Neural progenitor cell (in vitro differentiated cells): ENCODE data around the gene NTPCR.

ENCODE experiments used
- EZH2phosphoT487 ChIP-seq: fragments of 200-600 bp; sonication (generic); IDR thresholded peaks from 2 replicates; pipeline ENCODE4 v1.6.1; 2017; ENCODE audit warnings: antibody characterized with exemption
- TF ChIP-seq, protein P1 (sequence below): fragments of 200-600 bp; sonication (generic); IDR thresholded peaks from 2 replicates; pipeline ENCODE4 v1.5.1; 2017; ENCODE audit warnings: antibody characterized with exemption, mild to moderate bottlenecking

- TF ChIP-seq, protein P1, sequence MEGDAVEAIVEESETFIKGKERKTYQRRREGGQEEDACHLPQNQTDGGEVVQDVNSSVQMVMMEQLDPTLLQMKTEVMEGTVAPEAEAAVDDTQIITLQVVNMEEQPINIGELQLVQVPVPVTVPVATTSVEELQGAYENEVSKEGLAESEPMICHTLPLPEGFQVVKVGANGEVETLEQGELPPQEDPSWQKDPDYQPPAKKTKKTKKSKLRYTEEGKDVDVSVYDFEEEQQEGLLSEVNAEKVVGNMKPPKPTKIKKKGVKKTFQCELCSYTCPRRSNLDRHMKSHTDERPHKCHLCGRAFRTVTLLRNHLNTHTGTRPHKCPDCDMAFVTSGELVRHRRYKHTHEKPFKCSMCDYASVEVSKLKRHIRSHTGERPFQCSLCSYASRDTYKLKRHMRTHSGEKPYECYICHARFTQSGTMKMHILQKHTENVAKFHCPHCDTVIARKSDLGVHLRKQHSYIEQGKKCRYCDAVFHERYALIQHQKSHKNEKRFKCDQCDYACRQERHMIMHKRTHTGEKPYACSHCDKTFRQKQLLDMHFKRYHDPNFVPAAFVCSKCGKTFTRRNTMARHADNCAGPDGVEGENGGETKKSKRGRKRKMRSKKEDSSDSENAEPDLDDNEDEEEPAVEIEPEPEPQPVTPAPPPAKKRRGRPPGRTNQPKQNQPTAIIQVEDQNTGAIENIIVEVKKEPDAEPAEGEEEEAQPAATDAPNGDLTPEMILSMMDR = no peak
- no peak for TF ChIP-seq EZH2phosphoT487
Observed at GRCh38 chr1:232951180-232951579, 769 bp downstream of the NTPCR start.
